Fibroblast of lung (primary cell): ENCODE data around the gene AKAP13. TPM values are rescaled to one million over a fixed set of nuclear protein-coding genes. Genes with fewer than 3 reads are reported as not detected.
"Not testable (repeated sequence)": the region's sequence is repeated elsewhere in the genome, so short reads cannot be mapped to it uniquely, and the experiment has no call there.

Experiments
- DNase-seq, 2 donors: peaks; one replicate each; pipeline versions ENCODE4 v3.0.0 to v3.0.0-alpha.2; 2010; ENCODE audit warnings: low read depth in 2 of 2
- H2AFZ ChIP-seq: 2 replicates; pipeline ENCODE4 v1.5.1; 2012; ENCODE audit warnings: low read length, control low read depth, inconsistent platforms
- H3K27ac ChIP-seq: 2 replicates; pipeline ENCODE4 v1.5.1; 2011; ENCODE audit warnings: low read length, control low read depth; ENCODE audit not compliant: insufficient read depth
- H3K27me3 ChIP-seq: 2 replicates; pipeline ENCODE4 v1.5.1; 2011; ENCODE audit warnings: mild to moderate bottlenecking, low read length; ENCODE audit not compliant: control insufficient read depth, insufficient read depth
- H3K36me3 ChIP-seq: 2 replicates; pipeline ENCODE4 v1.5.1; 2011; ENCODE audit warnings: low read length; ENCODE audit not compliant: control insufficient read depth, insufficient read depth
- H3K4me1 ChIP-seq: 2 replicates; pipeline ENCODE4 v1.5.1; 2011; ENCODE audit warnings: low read length; ENCODE audit not compliant: control insufficient read depth, insufficient read depth; ENCODE audit errors: extremely low read depth
- H3K4me2 ChIP-seq: 2 replicates; pipeline ENCODE4 v1.5.1; 2011; ENCODE audit warnings: low read length, control low read depth; ENCODE audit not compliant: insufficient read depth; ENCODE audit errors: extremely low read depth
- H3K4me3 ChIP-seq, 4 experiments: fragments of 200-600 bp in 1 of 4; sonication (generic) in 1 of 4; replicated peaks in 1 of 4; 2 replicates each; pipeline ENCODE4 v1.5.1; 2011 to 2016; ENCODE audit warnings: low read length in 4 of 4, low read depth in 3 of 4, mild to moderate bottlenecking in 3 of 4, control low read depth in 2 of 4, inconsistent platforms in 1 of 4, mixed read lengths in 1 of 4; ENCODE audit not compliant: insufficient read depth in 1 of 4; ENCODE audit errors: control extremely low read depth in 1 of 4
- H3K79me2 ChIP-seq: 2 replicates; pipeline ENCODE4 v1.5.1; 2012; ENCODE audit warnings: mild to moderate bottlenecking, low read length, inconsistent platforms; ENCODE audit not compliant: control insufficient read depth, insufficient read depth
- H3K9ac ChIP-seq: 2 replicates; pipeline ENCODE4 v1.5.1; 2011; ENCODE audit warnings: mild to moderate bottlenecking, low read length, control low read depth; ENCODE audit not compliant: insufficient read depth
- H3K9me3 ChIP-seq: 2 replicates; pipeline ENCODE4 v1.5.1; 2012; ENCODE audit warnings: low read depth, low read length; ENCODE audit not compliant: control insufficient read depth, insufficient read depth
- H4K20me1 ChIP-seq: 2 replicates; pipeline ENCODE4 v1.5.1; 2011; ENCODE audit warnings: low read length; ENCODE audit not compliant: control insufficient read depth, insufficient read depth; ENCODE audit errors: extremely low read depth
- CTCF ChIP-seq, 2 donors: IDR thresholded peaks in 1 of 2; conservative IDR thresholded peaks in 1 of 2; 1 replicate in 1 of 2; 2 replicates in 1 of 2; pipeline ENCODE4 v1.5.1; 2011 to 2012; ENCODE audit warnings: low read length in 2 of 2, control low read depth in 1 of 2, inconsistent platforms in 1 of 2, low read depth in 1 of 2, mild to moderate bottlenecking in 1 of 2
- EZH2 ChIP-seq: IDR thresholded peaks from 2 replicates; pipeline ENCODE4 v1.5.1; 2012; ENCODE audit warnings: low read length, control low read depth, mild to moderate bottlenecking; ENCODE audit errors: missing control alignments
- polyA plus RNA-seq, 2 donors: library from polyadenylated mRNA; depleted of rRNA in 1 of 2; stranded (reverse) in 1 of 2; unstranded in 1 of 2; fragments of >200 nt; gene quantifications; 2 replicates each; pipeline ENCODE4 v1.2.1, GENCODE V29; 2011 to 2012; ENCODE audit warnings: missing spikeins in 1 of 2
- total RNA-seq: library from RNA; depleted of rRNA; stranded (reverse); fragments of >200 nt; gene quantifications from 2 replicates; pipeline ENCODE4 v1.2.1, GENCODE V29; 2014

AKAP13 gene
- total and polyA plus RNA-seq, 2 donors (not counting 1 experiment from before 2014, with no cell fraction given) = 8.3 to 68.4 TPM

GRCh38 chr15:85479071-85479647, 98.8 kb downstream of the AKAP13 start:
- H3K79me2 ChIP-seq = peaks cover 35% of the 10 kb centered on the region
- H3K4me1 ChIP-seq = peaks cover 11% of the 10 kb centered on the region
- TF ChIP-seq CTCF (conservative IDR thresholded peaks at IDR 0.05 in 1 of 2, IDR thresholded peaks at IDR 0.05 in 1 of 2; ENCODE audit: low read depth in 1 of 2, low read length in 2 of 2) (no peak), EZH2 (no peak)

GRCh38 chr15:85480923-85481322, 100.5 kb downstream of the AKAP13 start:
- Histone ChIP-seq H4K20me1 (no peaks in the 10 kb centered on the region), H3K4me3 (no peak overlapping the region), H3K4me1 (peaks cover 11% of the 10 kb centered on the region), H2AFZ (no peak overlapping the region), H3K9ac (no peak overlapping the region), H3K79me2 (peaks cover 32% of the 10 kb centered on the region), H3K27me3 (no peaks in the 10 kb centered on the region), H3K27ac (no peak overlapping the region), H3K36me3 (no peaks in the 10 kb centered on the region), H3K9me3 (no peaks in the 10 kb centered on the region), H3K4me2 (no peak overlapping the region)
- no peak for TF ChIP-seq EZH2
- no peak for TF ChIP-seq CTCF (conservative IDR thresholded peaks at IDR 0.05 in 1 of 2, IDR thresholded peaks at IDR 0.05 in 1 of 2; ENCODE audit: low read depth in 1 of 2, low read length in 2 of 2)
- DNase-seq = no peak

More at GRCh38 chr15:85479071-85479647, 98.8 kb downstream of the AKAP13 start:
- H3K9ac ChIP-seq = no peak overlapping the region
- no peaks in the 10 kb centered on the region for H3K27me3 ChIP-seq
- no peak overlapping the region for H2AFZ ChIP-seq
- DNase-seq = peak; percentile 32 to 89
- no peak overlapping the region for H3K27ac ChIP-seq
- no peak overlapping the region for H3K4me3 ChIP-seq
- no peaks in the 10 kb centered on the region for H3K9me3 ChIP-seq
- no peak overlapping the region for H3K4me2 ChIP-seq
- H3K36me3 ChIP-seq = no peaks in the 10 kb centered on the region
- no peaks in the 10 kb centered on the region for H4K20me1 ChIP-seq

GRCh38 chr15:85481543-85481942, 101.1 kb downstream of the AKAP13 start:
- peaks cover 11% of the 10 kb centered on the region for H3K4me1 ChIP-seq
- not testable (repeated sequence) for H3K4me3 ChIP-seq, H2AFZ ChIP-seq, H3K9me3 ChIP-seq, DNase-seq, H3K9ac ChIP-seq, H3K36me3 ChIP-seq, H3K27ac ChIP-seq, H4K20me1 ChIP-seq, H3K4me2 ChIP-seq, H3K27me3 ChIP-seq
- H3K79me2 ChIP-seq = peaks cover 27% of the 10 kb centered on the region
